ENCODE results near the gene RNASE7.
"Not testable (repeated sequence)": the region's sequence is repeated elsewhere in the genome, so short reads cannot be mapped to it uniquely, and the experiment has no call there.

Gene RNASE7, protein sequence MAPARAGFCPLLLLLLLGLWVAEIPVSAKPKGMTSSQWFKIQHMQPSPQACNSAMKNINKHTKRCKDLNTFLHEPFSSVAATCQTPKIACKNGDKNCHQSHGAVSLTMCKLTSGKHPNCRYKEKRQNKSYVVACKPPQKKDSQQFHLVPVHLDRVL

DNA sequence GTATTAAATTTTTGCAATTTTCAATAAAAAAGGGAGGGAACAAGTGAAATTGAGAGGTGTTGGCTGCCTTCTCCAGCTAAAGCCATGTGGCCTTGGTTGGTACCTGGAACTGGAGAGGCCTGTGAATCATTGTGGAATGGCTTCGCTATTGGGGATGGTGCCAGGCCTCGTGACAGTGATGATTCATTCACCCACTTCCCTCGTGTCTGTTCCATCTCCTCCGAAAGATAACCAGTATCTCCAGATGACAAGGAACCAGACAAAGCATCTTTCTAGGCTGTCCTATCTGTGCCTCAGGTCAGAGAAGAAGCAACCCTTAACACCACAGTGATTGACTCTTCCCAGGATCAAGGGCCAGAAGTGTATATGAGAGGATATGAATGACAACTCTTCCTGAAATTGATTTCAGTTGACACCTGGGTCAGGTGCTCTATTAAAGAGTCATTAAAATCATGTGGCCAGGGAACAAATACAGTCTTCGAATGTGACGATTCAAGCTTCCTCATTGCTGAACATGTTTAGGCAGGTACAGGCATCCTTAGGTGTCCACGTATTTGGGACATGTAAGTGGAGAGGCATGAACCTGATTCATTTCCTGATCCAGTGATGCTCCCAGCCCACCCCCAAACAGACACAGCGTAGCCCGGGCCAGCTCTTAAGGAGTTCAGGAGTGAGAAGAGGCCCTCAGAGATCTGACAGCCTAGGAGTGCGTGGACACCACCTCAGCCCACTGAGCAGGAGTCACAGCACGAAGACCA lies at the start of gene RNASE7:
Gene RNASE7 (plus strand): TSS at position 687 of the 758 bp plus-strand sequence. CDS start 631 bp downstream, outside the sequence.
- Mint-ChIP-seq H3K4me3 (no peak within 1 kb of the TSS), H3K9me3 (no peaks in the 10 kb centered on the region), H3K36me3 (no peaks in the 10 kb centered on the region), H3K4me1 (peaks cover 8% of the 10 kb centered on the region), H3K27ac (peak within 1 kb of the TSS; percentile 2)
- ATAC-seq (no peak), DNase-seq (ENCODE audit: low spot score in 2 of 2) (no peak)

DNA sequence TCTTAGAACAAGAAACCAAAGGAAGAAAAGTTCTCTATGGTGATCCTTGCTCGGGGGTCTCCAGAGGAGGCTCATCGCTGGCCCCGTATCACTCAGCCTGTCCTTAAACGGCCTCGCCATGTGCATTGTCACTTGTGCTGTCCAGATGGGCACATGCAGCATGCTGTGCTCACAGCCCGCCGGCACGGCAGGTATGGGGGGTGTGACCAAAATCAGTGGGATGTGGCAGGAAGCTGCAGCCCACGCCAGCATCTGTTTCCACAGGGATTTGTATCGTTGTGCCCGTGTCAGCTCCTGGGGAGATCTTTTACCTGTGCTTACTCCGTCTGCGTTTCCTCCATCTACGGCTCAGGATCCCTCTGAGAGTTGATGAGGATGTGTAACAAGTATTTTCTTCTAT lies 45.6 kb upstream of the RNASE7 start:
- Mint-ChIP-seq H3K4me3 (no peak overlapping the region), H3K27ac (peak overlapping the region; percentile 81), H3K9me3 (no peaks in the 10 kb centered on the region), H3K4me1 (peaks cover 14% of the 10 kb centered on the region), H3K36me3 (peaks cover 64% of the 10 kb centered on the region)
- ATAC-seq (no peak), DNase-seq (ENCODE audit: low spot score in 2 of 2) (no peak)

DNA sequence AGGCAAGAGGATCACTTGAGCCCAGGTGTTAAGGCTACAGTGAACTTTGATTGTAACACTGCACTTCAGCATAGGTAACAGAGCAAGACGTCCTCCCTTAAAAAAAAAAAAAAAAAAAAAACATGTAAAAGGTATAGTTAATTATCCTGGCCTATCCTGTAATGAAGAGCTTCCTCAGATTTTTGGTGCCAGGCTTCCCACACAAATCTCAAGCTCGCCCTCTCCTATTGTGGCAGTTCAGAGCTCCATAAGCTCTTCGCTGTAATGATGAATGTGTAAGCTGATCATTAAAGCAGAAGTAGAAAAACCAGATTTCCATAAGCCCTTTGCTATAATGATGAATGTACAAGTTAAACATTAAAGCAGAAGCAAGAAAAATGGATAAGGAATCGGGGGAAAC lies 45.0 kb upstream of the RNASE7 start:
- ATAC-seq, result no peak
- H3K4me3 Mint-ChIP-seq, result no peak overlapping the region
- peaks cover 8% of the 10 kb centered on the region for H3K4me1 Mint-ChIP-seq
- no peaks in the 10 kb centered on the region for H3K9me3 Mint-ChIP-seq
- DNase-seq (ENCODE audit: low spot score in 2 of 2), result no peak
- no peak overlapping the region for H3K27ac Mint-ChIP-seq
- peaks cover 58% of the 10 kb centered on the region for H3K36me3 Mint-ChIP-seq

DNA sequence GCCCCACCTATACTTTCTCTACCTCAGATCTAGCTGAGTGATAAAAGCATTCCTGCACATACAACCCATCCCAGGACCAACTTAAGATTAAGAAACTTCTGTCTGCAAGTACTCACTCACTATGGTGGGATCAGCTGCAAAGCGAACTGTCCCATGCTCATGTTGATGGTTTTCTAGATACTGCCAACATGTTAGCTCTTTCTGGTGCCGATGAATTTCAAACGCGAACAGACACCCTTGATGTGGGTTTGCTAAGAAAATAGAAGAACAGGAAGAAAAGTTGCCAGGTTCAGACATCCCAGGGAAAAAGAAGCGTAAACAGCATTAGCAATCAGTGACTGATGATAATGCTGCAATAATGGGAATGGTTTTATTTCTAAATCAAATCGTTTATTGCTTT lies 44.6 kb upstream of the RNASE7 start:
- H3K4me3 Mint-ChIP-seq, result no peak overlapping the region
- peaks cover 54% of the 10 kb centered on the region for H3K36me3 Mint-ChIP-seq
- H3K4me1 Mint-ChIP-seq, result peaks cover 7% of the 10 kb centered on the region
- no peak overlapping the region for H3K27ac Mint-ChIP-seq
- DNase-seq (ENCODE audit: low spot score in 2 of 2) (no peak), ATAC-seq (no peak)
- no peaks in the 10 kb centered on the region for H3K9me3 Mint-ChIP-seq

DNA sequence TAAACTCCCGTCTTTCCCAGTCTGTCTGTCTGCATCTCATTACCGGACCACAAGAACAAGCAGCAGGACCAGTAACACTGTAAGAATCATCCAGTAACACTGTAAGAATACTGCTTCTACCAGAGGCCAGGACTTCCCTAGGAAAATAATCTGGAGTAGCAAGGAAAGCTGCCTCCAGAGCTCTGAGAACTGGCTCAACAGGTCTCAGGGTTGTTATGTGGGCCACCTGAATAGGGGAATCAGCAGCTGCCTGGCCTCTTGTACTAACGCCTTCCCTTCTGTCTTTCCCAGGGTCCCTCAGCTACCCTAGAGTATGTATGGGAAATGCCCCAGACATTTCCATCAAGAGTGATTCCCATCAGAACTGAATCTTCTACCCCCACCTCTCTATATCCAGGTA lies 44.0 kb upstream of the RNASE7 start:
- Mint-ChIP-seq H3K4me1 (peaks cover 7% of the 10 kb centered on the region), H3K36me3 (peaks cover 48% of the 10 kb centered on the region), H3K27ac (peak overlapping the region; percentile 55), H3K9me3 (no peaks in the 10 kb centered on the region), H3K4me3 (no peak overlapping the region)
- no peak for ATAC-seq
- no peak for DNase-seq (ENCODE audit: low spot score in 2 of 2)

DNA sequence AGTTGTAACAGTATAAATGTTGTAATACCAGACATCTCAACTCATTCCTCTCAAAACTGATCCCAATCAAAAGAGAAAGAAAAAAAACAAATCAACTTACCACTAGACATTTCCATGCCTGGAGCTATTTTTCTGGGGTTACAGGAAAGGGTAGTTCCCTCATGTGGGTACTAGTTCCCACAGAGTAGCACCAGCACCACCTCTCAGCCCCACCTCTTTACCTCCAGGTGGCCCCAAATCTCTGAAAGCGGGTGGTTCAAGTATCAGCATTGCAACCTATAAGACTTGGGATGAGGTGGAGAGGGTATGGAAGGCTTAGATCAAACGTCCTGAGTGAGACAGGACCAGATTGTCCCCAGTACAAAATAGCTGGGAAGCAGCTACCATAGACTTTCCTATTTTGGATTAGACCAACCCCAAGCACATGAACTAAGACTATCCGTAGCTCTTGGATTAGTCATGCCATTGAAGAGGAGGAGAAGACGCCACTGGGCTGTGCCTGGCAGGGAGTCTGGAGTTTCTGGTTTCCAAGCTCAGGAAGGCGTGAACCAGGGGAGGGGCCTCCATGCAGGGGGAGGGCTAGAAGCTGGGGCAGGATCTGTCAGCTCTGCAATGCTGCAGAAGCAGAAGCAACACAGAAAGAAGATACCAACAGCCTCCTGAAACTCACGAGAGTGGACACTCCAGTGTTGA lies 43.3 kb upstream of the RNASE7 start, which contains the start of gene SLC39A2:
Gene SLC39A2 (plus strand): TSS at position 620 of the 693 bp plus-strand sequence. CDS start 154 bp downstream, outside the sequence.
- Mint-ChIP-seq H3K36me3 (peaks cover 41% of the 10 kb centered on the region), H3K4me1 (peaks cover 7% of the 10 kb centered on the region), H3K27ac (peak within 1 kb of the TSS; percentile 55), H3K9me3 (no peaks in the 10 kb centered on the region), H3K4me3 (no peak within 1 kb of the TSS)
- ATAC-seq, result no peak
- no peak for DNase-seq (ENCODE audit: low spot score in 2 of 2)

DNA sequence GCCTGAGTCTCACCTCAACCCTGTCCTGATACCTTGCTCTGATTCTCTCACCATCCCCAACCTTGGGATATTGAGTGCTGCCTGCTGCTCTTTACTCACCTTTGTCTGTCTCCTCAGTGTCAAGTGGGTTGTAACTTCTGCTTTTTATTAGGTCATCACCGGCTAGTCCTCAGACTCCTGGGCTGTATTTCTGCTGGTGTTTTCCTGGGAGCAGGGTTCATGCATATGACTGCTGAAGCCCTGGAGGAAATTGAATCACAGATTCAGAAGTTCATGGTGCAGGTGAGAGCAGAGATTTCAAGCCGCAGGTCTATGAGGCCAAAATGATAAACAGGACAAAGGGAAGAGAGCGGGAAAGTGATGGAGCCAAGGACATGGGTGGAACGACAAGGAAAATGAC lies 42.6 kb upstream of the RNASE7 start:
- Mint-ChIP-seq H3K9me3 (no peaks in the 10 kb centered on the region), H3K36me3 (peaks cover 34% of the 10 kb centered on the region), H3K27ac (no peak overlapping the region), H3K4me1 (peaks cover 7% of the 10 kb centered on the region), H3K4me3 (no peak overlapping the region)
- no peak for DNase-seq (ENCODE audit: low spot score in 2 of 2)
- no peak for ATAC-seq

DNA sequence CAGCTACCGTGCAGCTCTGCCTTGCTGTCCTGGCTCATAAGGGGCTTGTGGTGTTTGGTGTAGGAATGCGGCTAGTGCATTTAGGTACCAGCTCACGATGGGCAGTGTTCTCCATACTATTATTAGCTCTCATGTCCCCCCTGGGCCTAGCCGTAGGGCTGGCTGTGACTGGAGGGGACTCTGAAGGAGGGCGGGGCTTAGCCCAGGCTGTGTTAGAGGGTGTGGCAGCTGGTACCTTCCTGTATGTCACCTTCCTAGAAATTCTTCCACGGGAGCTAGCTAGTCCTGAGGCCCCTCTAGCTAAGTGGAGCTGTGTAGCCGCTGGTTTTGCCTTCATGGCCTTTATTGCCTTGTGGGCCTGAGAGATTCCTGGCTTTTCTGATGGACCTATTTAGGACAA lies 40.9 kb upstream of the RNASE7 start:
- DNase-seq (ENCODE audit: low spot score in 2 of 2) (no peak), ATAC-seq (no peak)
- Mint-ChIP-seq H3K9me3 (no peaks in the 10 kb centered on the region), H3K36me3 (peaks cover 17% of the 10 kb centered on the region), H3K27ac (no peak overlapping the region), H3K4me3 (no peak overlapping the region), H3K4me1 (no peaks in the 10 kb centered on the region)

DNA sequence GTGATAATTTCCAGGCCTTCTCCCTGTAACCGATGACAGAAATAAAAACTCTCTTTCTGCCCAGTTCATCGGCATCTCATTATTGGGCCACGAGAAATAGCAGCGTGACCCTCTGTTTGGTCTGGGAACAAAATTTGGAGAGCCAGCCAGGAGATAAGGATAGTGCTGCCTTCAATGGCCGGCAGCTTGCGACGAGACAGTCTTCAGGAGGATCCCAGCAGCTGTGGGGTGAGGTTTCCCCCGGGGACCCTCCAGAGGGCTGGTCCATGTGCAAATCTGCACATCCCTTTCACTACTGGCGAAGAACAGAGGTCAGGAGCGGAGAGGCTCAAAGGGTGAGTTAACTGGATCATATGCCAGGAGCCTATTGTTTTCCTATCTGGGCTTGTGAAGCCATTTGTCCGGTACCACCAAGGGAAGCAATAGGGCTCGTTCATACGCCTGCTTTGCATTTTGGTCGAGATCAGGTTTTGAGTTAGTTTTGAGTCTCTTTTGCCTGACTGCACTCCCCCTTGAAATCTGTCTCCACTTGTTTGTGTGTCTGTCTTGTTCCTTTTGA lies 38.3 kb upstream of the RNASE7 start:
- Mint-ChIP-seq H3K4me3 (no peak overlapping the region), H3K4me1 (no peaks in the 10 kb centered on the region), H3K27ac (no peak overlapping the region), H3K36me3 (no peaks in the 10 kb centered on the region), H3K9me3 (no peaks in the 10 kb centered on the region)
- DNase-seq (ENCODE audit: low spot score in 2 of 2) (no peak), ATAC-seq (no peak)

DNA sequence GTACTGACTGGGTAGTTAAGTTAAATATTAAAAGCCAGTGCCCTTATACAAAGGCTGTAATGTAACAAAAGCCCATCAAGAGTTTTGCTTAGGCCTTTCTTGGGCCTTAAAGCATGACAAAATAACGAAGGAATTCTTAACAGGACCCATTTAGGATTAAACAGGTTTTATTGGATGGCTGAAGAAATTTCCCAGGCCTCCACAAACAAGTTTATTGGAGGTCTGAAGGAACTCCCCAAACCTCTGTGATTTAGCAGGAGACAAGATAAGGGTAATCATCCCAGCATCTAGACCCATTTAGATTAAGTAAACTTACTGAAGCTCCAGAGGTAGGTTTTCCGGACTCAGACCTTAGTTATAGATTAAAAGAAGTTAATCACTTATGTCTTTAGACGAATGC lies 32.4 kb upstream of the RNASE7 start:
- ATAC-seq; DNase-seq (ENCODE audit: low spot score in 2 of 2); H3K4me3 Mint-ChIP-seq; H3K27ac Mint-ChIP-seq; H3K9me3 Mint-ChIP-seq; H3K4me1 Mint-ChIP-seq; H3K36me3 Mint-ChIP-seq: not testable (repeated sequence)

DNA sequence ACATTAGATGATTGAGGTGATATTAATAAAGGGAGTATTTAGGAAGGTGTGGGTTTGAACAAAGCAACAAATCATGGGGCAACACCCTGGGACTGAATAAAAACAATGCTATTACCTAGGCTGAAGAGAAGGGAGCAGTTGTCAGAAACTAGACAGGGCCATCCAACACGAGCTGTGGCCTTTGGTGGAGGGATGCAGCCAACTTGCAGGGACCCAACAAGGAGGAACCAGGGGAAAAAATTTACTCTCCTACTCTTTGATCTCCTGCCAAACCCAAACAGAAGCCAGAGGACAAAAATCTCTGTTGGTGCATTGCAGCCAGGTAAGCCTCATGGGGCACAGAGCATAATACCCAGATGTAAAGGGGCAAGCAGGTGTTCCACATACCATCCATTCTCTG lies 31.0 kb upstream of the RNASE7 start:
- no peaks in the 10 kb centered on the region for H3K9me3 Mint-ChIP-seq
- no peak overlapping the region for H3K4me3 Mint-ChIP-seq
- H3K36me3 Mint-ChIP-seq, result no peaks in the 10 kb centered on the region
- ATAC-seq (no peak), DNase-seq (ENCODE audit: low spot score in 2 of 2) (no peak)
- no peaks in the 10 kb centered on the region for H3K4me1 Mint-ChIP-seq
- H3K27ac Mint-ChIP-seq, result no peak overlapping the region

DNA sequence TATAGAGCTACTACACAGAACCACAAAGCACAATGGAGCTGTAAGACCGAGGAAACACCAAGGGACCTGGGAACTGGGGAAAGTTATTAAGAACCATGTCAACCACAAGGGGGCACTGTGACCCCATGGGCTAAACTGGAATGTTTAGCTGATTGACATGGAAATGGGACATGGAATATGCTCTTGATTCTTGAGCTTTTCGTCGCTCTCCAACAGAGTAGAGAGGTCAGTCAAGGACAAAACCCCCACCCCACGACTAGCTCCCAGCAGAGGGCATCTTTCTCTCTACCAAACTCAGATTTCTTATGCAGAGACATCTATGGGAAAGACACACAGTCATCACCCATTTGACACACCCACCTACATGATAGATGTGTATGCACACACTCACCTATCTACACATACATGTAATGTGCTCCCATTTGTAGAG lies 27.4 kb upstream of the RNASE7 start:
- Mint-ChIP-seq H3K4me1 (no peaks in the 10 kb centered on the region), H3K4me3 (no peak overlapping the region), H3K36me3 (no peaks in the 10 kb centered on the region), H3K9me3 (no peaks in the 10 kb centered on the region), H3K27ac (no peak overlapping the region)
- DNase-seq (ENCODE audit: low spot score in 2 of 2) (peak; percentile 66 to 84), ATAC-seq (peak; percentile 75)

DNA sequence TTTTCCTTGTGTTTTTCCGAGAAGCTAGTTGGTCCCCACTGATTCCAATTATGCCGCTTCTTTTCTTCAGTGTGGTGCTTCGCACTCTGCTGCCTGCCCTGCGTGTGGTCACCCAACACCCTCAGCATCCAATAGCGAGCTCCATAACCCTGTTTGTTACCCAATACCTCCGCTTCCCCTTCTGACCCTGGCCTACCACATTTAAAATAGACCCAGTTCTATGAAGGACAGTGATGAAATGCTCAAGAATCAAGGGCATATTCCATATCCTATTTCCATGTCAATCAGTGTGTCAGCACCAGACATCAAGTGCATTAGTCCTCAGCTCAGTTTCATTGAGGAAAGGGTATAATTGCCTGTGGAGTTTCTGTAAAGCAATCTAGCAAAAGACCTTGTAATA lies 26.9 kb upstream of the RNASE7 start:
- ATAC-seq, result no peak

DNA sequence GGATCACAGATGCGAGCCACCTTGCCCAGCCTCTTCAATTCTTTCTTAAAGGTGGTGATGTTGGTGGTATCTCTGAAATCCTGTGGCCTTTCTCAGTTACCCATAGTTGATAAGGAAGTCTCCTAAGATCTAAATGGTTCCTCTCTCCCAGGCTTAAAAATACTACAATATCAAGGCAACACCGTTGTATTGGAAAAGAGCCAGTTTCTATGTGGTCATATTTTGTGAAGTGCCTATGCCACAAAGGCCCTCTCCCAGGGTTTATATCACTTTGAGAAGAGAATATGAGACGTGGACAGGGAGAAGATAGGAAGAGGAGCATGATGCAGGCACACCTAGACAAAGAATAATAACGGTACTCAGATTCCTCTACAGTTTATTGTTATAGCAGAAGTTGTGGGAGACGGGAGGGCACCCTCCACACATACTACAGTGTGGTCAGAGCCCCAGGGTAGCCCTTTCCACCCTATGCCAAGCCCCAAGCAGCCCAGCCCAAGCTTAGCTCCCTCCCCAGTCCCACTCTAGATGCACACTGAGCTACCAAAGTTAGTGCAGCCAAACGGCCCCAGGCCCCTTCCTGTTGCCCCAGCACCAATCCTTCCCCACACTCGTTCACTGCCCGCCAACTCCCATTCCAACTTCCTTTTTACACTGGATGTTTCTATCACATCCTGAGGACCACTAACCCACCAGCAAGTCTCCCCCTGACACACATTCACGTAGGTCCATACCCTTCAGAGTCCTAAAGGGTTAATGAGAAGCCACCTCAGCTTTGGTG lies 25.6 kb upstream of the RNASE7 start:
- no peak for DNase-seq (ENCODE audit: low spot score in 2 of 2)
- Mint-ChIP-seq H3K9me3 (no peaks in the 10 kb centered on the region), H3K4me3 (no peak overlapping the region), H3K27ac (no peak overlapping the region), H3K36me3 (no peaks in the 10 kb centered on the region), H3K4me1 (no peaks in the 10 kb centered on the region)
- no peak for ATAC-seq

More for the DNA sequence above, 26.9 kb upstream of the RNASE7 start:
- Mint-ChIP-seq H3K4me3 (no peak overlapping the region), H3K9me3 (no peaks in the 10 kb centered on the region), H3K36me3 (no peaks in the 10 kb centered on the region), H3K4me1 (no peaks in the 10 kb centered on the region), H3K27ac (no peak overlapping the region)
- DNase-seq (ENCODE audit: low spot score in 2 of 2), result no peak
